Muscle of arm (tissue), 12 donors: ENCODE results near the gene RGPD3. TPM values are rescaled to one million over a fixed set of nuclear protein-coding genes. Genes with fewer than 3 reads are reported as not detected.

ENCODE experiments used
- DNase-seq: peaks from one replicate; pipeline ENCODE4 v3.0.0-alpha.2; 2013
- polyA plus RNA-seq, 12 donors: library from polyadenylated mRNA; unstranded; fragments of 120-200 nt; gene quantifications; one replicate each; pipeline ENCODE4 v1.2.1, GENCODE V29; 2013; ENCODE audit not compliant: insufficient read length in 12 of 12

The RGPD3 gene
- polyA plus RNA-seq, 12 donors: 0.05 to 0.36 (median 0.14) TPM; not detected in 2

GRCh38 chr2:106343274-106343673 is 124.9 kb downstream of the RGPD3 start:
- DNase-seq: no peak

GRCh38 chr2:106342831-106343251 is 125.4 kb downstream of the RGPD3 start:
- no peak for DNase-seq

GRCh38 chr2:106341666-106342065 is 126.5 kb downstream of the RGPD3 start:
- no peak for DNase-seq

Other genes with a start within 250 kb of the RGPD3 start
- under 1 TPM in 8 of 12 donors, not detected in 4; 0.04 to 0.22 (median 0.09) TPM for gene CD8B2, start 19.0 kb upstream of the RGPD3 start, polyA plus RNA-seq